AG08395 (cell line): Measurements from ENCODE around the gene TUBG1.

Experiments used
- DNase-seq: peaks from one replicate; pipeline ENCODE4 v3.0.0; 2012; ENCODE audit warnings: mixed read lengths, low spot score

The TUBG1 gene

GRCh38 chr17:42609182-42609813 lies at the start of gene TUBG1, which contains the start of gene RETREG3:
Gene TUBG1 (plus strand): TSS chr17:42609683. CDS start chr17:42609738, 55 bp downstream.
Gene RETREG3 (minus strand): TSS chr17:42609374. CDS start chr17:42609324, 50 bp downstream.
- peak; percentile 100 for DNase-seq

GRCh38 chr17:42560246-42560645 lies 49.2 kb upstream of the TUBG1 start:
- DNase-seq = no peak

GRCh38 chr17:42561897-42562387 lies 47.5 kb upstream of the TUBG1 start, which contains the start of gene COASY:
Gene COASY (plus strand): TSS chr17:42562148. CDS start chr17:42562623, 475 bp downstream.
- peak; percentile 98 for DNase-seq

DNA sequence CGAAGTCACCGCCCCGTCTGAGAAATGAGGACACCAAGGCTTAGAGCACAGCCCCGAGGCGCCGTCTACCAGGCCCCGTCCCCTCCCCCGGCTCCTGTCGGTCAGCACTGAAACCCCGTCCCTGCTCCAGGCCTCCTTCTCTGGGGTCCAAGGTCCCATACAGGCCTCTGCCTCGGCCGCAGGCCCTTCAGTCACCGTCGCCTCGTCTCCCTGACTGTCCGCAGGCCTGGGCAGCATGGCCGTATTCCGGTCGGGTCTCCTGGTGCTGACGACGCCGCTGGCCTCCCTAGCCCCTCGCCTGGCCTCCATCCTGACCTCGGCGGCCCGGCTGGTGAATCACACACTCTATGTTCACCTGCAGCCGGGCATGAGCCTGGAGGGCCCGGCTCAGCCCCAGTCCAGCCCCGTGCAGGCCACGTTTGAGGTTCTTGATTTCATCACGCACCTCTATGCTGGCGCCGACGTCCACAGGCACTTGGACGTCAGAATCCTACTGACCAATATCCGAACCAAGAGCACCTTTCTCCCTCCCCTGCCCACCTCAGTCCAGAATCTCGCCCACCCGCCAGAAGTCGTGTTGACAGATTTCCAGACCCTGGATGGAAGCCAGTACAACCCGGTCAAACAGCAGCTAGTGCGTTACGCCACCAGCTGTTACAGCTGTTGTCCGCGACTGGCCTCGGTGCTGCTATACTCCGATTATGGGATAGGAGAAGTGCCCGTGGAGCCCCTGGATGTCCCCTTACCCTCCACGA lies 46.9 kb upstream of the TUBG1 start:
- no peak for DNase-seq

DNA sequence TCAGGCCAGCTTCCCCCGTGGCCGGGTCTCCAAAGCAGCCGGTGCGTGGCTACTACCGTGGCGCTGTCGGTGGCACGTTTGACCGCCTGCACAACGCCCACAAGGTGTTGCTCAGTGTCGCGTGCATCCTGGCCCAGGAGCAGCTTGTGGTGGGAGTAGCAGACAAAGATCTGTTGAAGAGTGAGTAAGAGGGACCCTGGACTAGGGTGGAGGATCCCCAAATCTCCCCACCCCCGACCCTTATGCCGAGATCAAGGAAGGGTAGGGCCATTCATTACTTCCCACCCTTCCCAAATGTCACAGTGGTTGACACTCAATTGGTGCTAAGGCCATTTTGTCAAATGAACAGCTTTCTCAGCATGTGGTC lies 46.4 kb upstream of the TUBG1 start:
- no peak for DNase-seq

GRCh38 chr17:42563543-42563942 lies 45.9 kb upstream of the TUBG1 start:
- no peak for DNase-seq

DNA sequence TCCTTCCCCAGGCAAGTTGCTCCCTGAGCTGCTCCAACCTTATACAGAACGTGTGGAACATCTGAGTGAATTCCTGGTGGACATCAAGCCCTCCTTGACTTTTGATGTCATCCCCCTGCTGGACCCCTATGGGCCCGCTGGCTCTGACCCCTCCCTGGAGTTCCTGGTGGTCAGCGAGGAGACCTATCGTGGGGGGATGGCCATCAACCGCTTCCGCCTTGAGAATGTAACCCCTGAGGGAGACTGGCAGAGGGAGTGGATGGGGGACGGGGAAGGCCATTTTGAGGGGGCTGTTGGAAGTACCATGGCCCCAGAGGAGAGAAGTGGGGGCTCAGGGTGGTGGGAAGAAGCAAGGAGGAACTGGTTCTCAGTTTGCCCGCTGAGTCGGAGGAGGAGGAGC lies 45.5 kb upstream of the TUBG1 start:
- no peak for DNase-seq

DNA sequence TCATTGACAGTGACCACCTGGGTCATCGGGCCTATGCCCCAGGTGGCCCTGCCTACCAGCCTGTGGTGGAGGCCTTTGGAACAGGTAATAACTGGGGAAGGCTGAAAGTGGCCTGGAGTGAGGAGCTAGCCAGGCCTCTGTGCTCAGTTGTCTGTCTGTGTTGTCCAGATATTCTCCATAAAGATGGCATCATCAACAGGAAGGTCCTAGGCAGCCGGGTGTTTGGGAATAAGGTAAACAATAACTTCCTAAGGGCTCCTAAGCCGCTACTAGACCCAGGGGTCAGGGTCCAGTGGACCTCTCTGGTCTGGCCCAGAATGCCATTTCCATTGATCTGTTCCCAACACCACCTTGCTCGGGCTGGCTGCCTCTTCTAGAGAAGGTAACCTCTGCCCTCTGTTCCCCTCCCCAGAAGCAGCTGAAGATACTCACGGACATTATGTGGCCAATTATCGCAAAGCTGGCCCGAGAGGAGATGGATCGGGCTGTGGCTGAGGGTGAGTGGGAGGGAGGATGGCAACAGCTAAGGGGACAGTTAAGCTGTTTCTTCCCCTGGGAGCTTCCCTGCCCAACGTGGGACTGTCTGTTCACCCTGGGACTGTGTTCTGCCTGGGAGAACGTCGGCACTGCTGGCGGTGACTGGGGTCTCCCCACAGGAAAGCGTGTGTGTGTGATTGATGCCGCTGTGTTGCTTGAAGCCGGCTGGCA lies 44.5 kb upstream of the TUBG1 start:
- DNase-seq = no peak

DNA sequence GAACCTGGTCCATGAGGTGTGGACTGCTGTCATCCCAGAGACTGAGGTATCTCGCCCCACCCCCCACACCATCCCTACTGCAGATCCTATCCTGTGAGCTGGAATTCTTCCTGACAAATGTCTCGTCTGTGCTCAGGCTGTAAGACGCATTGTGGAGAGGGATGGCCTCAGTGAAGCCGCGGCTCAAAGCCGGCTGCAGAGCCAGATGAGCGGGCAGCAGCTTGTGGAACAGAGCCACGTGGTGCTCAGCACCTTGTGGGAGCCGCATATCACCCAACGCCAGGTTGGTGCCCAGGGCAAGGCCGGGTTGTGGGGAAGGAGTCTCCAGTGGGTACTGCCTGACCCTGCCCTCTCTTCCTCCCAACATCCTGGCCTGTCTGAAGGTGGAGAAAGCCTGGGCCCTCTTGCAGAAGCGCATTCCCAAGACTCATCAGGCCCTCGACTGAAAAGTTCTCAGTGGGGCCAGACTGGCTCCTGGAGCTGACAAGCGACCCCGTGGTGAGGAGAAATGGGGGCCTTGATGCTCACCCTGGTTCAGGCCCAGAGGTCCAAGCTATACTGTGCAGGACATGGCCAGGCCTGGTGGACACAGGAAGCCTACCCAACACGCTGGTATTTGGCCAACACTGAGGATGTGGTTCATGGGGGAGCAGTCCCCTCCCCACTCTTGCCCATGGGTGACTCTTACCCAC lies 43.8 kb upstream of the TUBG1 start:
- no peak for DNase-seq

DNA sequence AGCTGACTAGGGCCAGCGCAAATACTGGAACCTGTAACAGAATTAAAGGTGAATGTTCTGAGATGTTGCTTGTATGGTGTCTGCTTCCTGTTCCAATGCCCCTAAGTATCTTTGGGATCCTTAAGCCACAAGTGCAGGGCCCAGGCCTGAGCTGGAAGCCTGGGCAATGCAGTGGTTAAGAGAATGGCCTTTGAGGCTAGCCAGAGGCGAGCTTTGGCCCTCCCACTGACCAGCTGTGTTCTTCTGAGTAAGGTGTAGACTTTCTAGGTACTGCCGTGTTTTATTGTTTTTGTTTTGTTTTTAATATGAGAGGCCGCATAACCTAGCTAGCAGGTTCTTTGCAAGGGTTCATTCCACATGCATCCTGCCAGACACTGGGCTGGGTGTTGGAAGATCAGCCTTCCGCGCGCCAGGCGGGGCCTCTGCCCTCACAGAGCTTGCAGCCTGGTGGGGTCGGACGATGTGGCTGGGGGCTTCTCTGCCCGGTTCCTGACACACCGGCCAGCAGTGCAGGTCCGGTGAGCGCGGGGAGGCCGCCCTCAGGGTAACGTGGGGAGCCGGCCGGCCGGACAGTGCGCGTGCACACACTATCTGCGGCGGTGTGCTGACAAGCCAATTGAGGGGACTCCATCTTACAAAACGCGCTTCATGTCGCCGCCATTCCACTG lies 43.1 kb upstream of the TUBG1 start:
- no peak for DNase-seq

GRCh38 chr17:42566883-42567573 lies 42.5 kb upstream of the TUBG1 start, which contains the start of gene MLX:
Gene MLX (plus strand): TSS chr17:42567100. CDS start chr17:42567125, 25 bp downstream.
- peak; percentile 100 for DNase-seq

GRCh38 chr17:42568341-42569111 lies 41.0 kb upstream of the TUBG1 start:
- DNase-seq = no peak

GRCh38 chr17:42571435-42572225 lies 37.9 kb upstream of the TUBG1 start:
- no peak for DNase-seq

- no peak for DNase-seq
Observed at GRCh38 chr17:42573095-42573494, 36.4 kb upstream of the TUBG1 start.

DNA sequence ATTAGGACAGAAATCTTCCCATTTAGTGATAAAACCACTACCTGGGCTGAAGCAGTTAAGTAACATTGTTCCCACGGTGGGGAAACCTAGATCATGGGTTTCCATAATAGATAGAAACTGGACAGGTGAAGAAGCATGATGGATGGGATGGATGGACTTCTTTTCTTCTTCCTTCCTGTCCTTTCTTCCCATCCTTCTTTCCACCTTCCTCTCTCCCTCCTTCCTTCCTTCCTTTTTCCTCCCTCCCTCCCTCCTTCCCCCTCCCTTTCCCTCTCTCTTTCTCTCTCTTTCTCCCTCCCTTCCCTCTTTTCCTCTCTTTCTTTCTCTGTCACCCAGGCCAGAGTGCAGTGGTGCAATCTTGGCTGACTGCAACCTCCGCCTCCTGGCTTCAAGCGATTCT lies 35.0 kb upstream of the TUBG1 start:
- no peak for DNase-seq

GRCh38 chr17:42577140-42577531 lies 32.3 kb upstream of the TUBG1 start:
- DNase-seq = no peak

GRCh38 chr17:42577532-42578281 lies 31.8 kb upstream of the TUBG1 start, which contains the start of gene PSMC3IP:
Gene PSMC3IP (minus strand): TSS chr17:42577729. CDS start chr17:42577686, 43 bp downstream.
- DNase-seq = peak; percentile 99

- DNase-seq = peak; percentile 82
Observed at GRCh38 chr17:42578282-42578869, 31.1 kb upstream of the TUBG1 start.
